Suprapubic skin (tissue), 4 donors: ENCODE measurements around the gene USH1C. TPM values are rescaled to one million over a fixed set of nuclear protein-coding genes. Genes with fewer than 3 reads are reported as not detected.

ENCODE experiments used
- DNase-seq, 2 donors: peaks; one replicate each; pipeline ENCODE4 v3.0.0-alpha.2; 2019; ENCODE audit warnings: low spot score in 2 of 2
- H3K27ac ChIP-seq: fragments of 200-600 bp; sonication (generic); one replicate; pipeline ENCODE4 v1.5.1; 2019
- H3K27me3 ChIP-seq: fragments of 200-600 bp; sonication (generic); one replicate; pipeline ENCODE4 v1.5.1; 2019
- H3K36me3 ChIP-seq: fragments of 200-600 bp; sonication (generic); one replicate; pipeline ENCODE4 v1.5.1; 2019
- H3K4me1 ChIP-seq: fragments of 200-600 bp; sonication (generic); one replicate; pipeline ENCODE4 v1.5.1; 2019
- H3K4me3 ChIP-seq: fragments of 200-600 bp; sonication (generic); one replicate; pipeline ENCODE4 v1.5.1; 2019; ENCODE audit warnings: mild to moderate bottlenecking
- H3K9me3 ChIP-seq: fragments of 200-600 bp; sonication (generic); one replicate; pipeline ENCODE4 v1.5.1; 2019
- EP300 ChIP-seq: sonication (generic); formaldehyde crosslinking; IDR thresholded peaks from one replicate; pipeline ENCODE4 v1.6.1; 2017; ENCODE audit warnings: antibody characterized with exemption
- POLR2A ChIP-seq, 2 donors: fragments of 450-650 bp; IDR thresholded peaks; one replicate each; pipeline ENCODE4 v1.6.1; 2017; ENCODE audit warnings: antibody characterized with exemption in 2 of 2, mild to moderate bottlenecking in 2 of 2, moderate library complexity in 2 of 2
- POLR2AphosphoS5 ChIP-seq, 3 donors: sonication (generic); formaldehyde crosslinking; IDR thresholded peaks; one replicate each; pipeline ENCODE4 v1.6.1; 2017; ENCODE audit warnings: antibody characterized with exemption in 3 of 3
- WGBS: methylation state at CpG from one replicate; pipeline ENCODE4 v1.1.5; 2018; 5-methylcytosine and 5-hydroxymethylcytosine counted together
- total RNA-seq, 4 donors: library from RNA; depleted of rRNA; stranded (reverse); fragments of >200 nt; gene quantifications; one replicate each; pipeline ENCODE4 v1.1.0, GENCODE V29; 2016
- TF ChIP-seq, protein P1 (sequence below), 2 donors: fragments of 200-600 bp in 1 of 2; fragments of 450-650 bp in 1 of 2; sonication (generic) in 1 of 2; IDR thresholded peaks; one replicate each; pipeline ENCODE4 v1.5.1; 2016 to 2019; ENCODE audit warnings: antibody characterized with exemption in 2 of 2, mild to moderate bottlenecking in 1 of 2, moderate library complexity in 1 of 2

The USH1C gene
- total RNA-seq, 4 donors from 2014 or later = not detected

- no peak overlapping the region for H3K27ac ChIP-seq
- no peaks in the 10 kb centered on the region for H3K9me3 ChIP-seq
- WGBS = 68% methylated on average over 3 of the region's 6 CpGs
- H3K27me3 ChIP-seq = peaks cover 6% of the 10 kb centered on the region
- no peaks in the 10 kb centered on the region for H3K4me1 ChIP-seq
- DNase-seq = no peak
- H3K4me3 ChIP-seq = no peak overlapping the region
- TF ChIP-seq, protein P1, sequence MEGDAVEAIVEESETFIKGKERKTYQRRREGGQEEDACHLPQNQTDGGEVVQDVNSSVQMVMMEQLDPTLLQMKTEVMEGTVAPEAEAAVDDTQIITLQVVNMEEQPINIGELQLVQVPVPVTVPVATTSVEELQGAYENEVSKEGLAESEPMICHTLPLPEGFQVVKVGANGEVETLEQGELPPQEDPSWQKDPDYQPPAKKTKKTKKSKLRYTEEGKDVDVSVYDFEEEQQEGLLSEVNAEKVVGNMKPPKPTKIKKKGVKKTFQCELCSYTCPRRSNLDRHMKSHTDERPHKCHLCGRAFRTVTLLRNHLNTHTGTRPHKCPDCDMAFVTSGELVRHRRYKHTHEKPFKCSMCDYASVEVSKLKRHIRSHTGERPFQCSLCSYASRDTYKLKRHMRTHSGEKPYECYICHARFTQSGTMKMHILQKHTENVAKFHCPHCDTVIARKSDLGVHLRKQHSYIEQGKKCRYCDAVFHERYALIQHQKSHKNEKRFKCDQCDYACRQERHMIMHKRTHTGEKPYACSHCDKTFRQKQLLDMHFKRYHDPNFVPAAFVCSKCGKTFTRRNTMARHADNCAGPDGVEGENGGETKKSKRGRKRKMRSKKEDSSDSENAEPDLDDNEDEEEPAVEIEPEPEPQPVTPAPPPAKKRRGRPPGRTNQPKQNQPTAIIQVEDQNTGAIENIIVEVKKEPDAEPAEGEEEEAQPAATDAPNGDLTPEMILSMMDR (IDR thresholded peaks at IDR 0.05) = no peak
- TF ChIP-seq EP300 (no peak), POLR2A (IDR thresholded peaks at IDR 0.05) (no peak), POLR2AphosphoS5 (IDR thresholded peaks at IDR 0.05) (no peak)
- no peaks in the 10 kb centered on the region for H3K36me3 ChIP-seq
These were observed 50.2 kb downstream of the USH1C start for GRCh38 chr11:17494019-17494418.

- TF ChIP-seq POLR2A (IDR thresholded peaks at IDR 0.05) (no peak), POLR2AphosphoS5 (IDR thresholded peaks at IDR 0.05) (no peak), EP300 (no peak)
- TF ChIP-seq, protein P1 (IDR thresholded peaks at IDR 0.05) = no peak
- DNase-seq = no peak
- H3K4me1 ChIP-seq = no peaks in the 10 kb centered on the region
- H3K9me3 ChIP-seq = no peaks in the 10 kb centered on the region
- H3K27me3 ChIP-seq = peaks cover 6% of the 10 kb centered on the region
- no peak overlapping the region for H3K27ac ChIP-seq
- 83% methylated on average over 1 of the region's 4 CpGs for WGBS
- H3K36me3 ChIP-seq = no peaks in the 10 kb centered on the region
- no peak overlapping the region for H3K4me3 ChIP-seq
These were observed 53.3 kb downstream of the USH1C start for GRCh38 chr11:17490938-17491337.

DNA sequence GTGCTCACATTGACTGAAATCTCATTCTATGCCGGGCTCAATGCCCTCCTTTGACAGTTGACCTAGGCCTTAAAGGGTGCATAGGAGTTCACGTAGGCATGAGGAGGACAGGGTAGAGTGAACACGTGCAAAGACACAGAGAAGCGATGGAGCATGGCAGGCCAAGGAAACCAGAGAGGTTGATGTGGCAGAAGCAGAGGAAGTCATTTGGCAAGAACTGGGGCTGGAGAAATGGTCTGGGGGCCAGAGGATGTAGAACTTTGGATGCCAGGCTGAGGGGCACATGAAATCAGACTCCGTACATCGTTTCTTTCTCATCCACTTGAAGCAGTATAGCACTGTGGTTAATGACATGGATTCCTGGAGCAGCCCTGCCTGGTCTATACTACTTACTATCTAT, 54.0 kb downstream of the USH1C start:
- 85% methylated on average over 6 of the region's 6 CpGs for WGBS
- no peak overlapping the region for H3K27ac ChIP-seq
- TF ChIP-seq POLR2A (IDR thresholded peaks at IDR 0.05) (no peak), EP300 (no peak), POLR2AphosphoS5 (IDR thresholded peaks at IDR 0.05) (no peak)
- TF ChIP-seq, protein P1 (IDR thresholded peaks at IDR 0.05) = no peak
- no peaks in the 10 kb centered on the region for H3K9me3 ChIP-seq
- no peaks in the 10 kb centered on the region for H3K36me3 ChIP-seq
- no peak overlapping the region for H3K4me3 ChIP-seq
- H3K27me3 ChIP-seq = peaks cover 6% of the 10 kb centered on the region
- DNase-seq = no peak
- no peaks in the 10 kb centered on the region for H3K4me1 ChIP-seq

DNA sequence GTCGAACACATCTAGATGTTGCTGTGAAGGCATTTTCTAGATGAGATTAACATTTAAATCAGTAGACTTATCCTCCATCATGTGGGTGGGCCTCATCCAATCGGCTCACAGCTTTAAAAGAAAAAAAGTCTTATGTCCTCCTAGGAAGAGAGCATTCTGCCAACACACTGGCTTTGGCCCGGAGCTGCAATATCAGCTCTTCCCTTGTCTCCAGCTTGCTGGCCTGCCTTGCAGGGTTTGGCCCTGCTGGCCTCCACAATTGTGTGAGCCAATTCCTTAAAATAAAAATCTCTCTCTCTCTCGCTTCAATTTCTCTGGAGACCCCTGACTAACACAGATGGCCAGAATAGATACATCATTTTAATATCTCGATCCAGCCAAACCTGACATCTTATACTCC, 54.5 kb downstream of the USH1C start:
- WGBS = 68% methylated on average over 5 of the region's 5 CpGs
- H3K27me3 ChIP-seq = peaks cover 6% of the 10 kb centered on the region

DNA sequence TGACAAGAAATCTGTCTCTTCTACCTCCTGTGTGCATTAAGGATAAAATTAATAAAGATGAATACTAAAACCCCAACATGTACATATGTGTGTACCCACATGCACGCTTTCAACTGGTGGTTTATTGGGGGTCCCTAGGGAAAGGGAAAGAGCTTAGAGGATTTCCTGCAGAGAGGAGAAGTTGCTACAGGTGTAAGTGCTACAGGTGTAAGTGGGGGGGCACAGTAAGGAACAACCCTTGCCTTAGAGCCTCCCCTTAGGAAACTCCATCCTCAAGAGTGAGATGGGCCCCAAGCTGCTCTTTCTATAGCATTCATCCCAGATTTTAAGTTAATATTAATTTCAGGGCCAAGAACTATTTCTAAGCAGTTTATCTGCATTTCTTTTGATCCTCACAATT, 55.7 kb downstream of the USH1C start:
- no peak overlapping the region for H3K27ac ChIP-seq
- H3K4me3 ChIP-seq = no peak overlapping the region
- H3K4me1 ChIP-seq = no peaks in the 10 kb centered on the region
- no peaks in the 10 kb centered on the region for H3K36me3 ChIP-seq
- DNase-seq = no peak
- H3K27me3 ChIP-seq = peaks cover 3% of the 10 kb centered on the region
- WGBS = 89% methylated on average over 1 of the region's 1 CpG
- TF ChIP-seq POLR2A (IDR thresholded peaks at IDR 0.05) (no peak), EP300 (no peak), POLR2AphosphoS5 (IDR thresholded peaks at IDR 0.05) (no peak)
- TF ChIP-seq, protein P1 (IDR thresholded peaks at IDR 0.05) = no peak
- H3K9me3 ChIP-seq = no peaks in the 10 kb centered on the region

More for the DNA sequence above, 54.5 kb downstream of the USH1C start:
- TF ChIP-seq EP300 = no peak
- TF ChIP-seq, protein P1 (IDR thresholded peaks at IDR 0.05) = no peak
- no peak for TF ChIP-seq POLR2AphosphoS5 (IDR thresholded peaks at IDR 0.05)
- Histone ChIP-seq H3K4me1 (no peaks in the 10 kb centered on the region), H3K4me3 (no peak overlapping the region), H3K36me3 (no peaks in the 10 kb centered on the region), H3K9me3 (no peaks in the 10 kb centered on the region), H3K27ac (no peak overlapping the region)
- DNase-seq = no peak
